ENCODE data around the gene PPCDC.

DNA sequence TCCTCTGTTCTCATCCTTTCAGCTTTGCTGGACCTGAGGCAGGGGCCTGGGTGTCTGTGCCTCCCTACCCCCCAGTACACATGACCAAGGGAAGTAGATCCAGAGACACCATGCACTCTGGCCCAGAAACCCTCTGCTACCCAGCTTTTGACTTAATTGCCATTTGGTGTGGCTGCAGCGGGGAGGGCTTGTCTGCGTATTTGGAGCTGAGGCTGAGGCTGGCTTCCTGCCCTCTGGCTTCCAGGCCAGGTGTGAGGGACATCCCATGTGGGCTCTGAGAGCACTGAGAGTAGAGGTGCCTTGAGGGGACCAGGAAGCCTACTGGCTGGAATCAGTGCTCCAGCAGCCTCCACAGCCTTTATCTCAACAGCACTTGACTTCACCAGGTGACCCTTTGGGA lies 26.9 kb downstream of the PPCDC start:
- TF ChIP-seq, protein P1, sequence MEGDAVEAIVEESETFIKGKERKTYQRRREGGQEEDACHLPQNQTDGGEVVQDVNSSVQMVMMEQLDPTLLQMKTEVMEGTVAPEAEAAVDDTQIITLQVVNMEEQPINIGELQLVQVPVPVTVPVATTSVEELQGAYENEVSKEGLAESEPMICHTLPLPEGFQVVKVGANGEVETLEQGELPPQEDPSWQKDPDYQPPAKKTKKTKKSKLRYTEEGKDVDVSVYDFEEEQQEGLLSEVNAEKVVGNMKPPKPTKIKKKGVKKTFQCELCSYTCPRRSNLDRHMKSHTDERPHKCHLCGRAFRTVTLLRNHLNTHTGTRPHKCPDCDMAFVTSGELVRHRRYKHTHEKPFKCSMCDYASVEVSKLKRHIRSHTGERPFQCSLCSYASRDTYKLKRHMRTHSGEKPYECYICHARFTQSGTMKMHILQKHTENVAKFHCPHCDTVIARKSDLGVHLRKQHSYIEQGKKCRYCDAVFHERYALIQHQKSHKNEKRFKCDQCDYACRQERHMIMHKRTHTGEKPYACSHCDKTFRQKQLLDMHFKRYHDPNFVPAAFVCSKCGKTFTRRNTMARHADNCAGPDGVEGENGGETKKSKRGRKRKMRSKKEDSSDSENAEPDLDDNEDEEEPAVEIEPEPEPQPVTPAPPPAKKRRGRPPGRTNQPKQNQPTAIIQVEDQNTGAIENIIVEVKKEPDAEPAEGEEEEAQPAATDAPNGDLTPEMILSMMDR (IDR thresholded peaks at IDR 0.05; ENCODE audit: borderline replicate concordance, extremely low read depth, low read length, poor library complexity, severe bottlenecking) = no peak
- TF ChIP-seq EZH2 (IDR thresholded peaks at IDR 0.05; ENCODE audit: borderline replicate concordance, low read depth, low read length, severe bottlenecking) = no peak
